OCI-LY1 (cell line): ENCODE data around the gene SH3D21.

Source experiments
- H2AFZ ChIP-seq: fragments of 200-600 bp; sonication (generic), shearing (Covaris generic); 2 replicates; pipeline ENCODE4 v1.6.0; 2014; ENCODE audit warnings: antibody characterized with exemption, mild to moderate bottlenecking, low read length
- H3F3A ChIP-seq: fragments of 200-600 bp; sonication (generic), shearing (Covaris generic); 2 replicates; pipeline ENCODE4 v1.6.0; 2014; ENCODE audit warnings: mild to moderate bottlenecking, antibody characterized with exemption, low read length, moderate library complexity; ENCODE audit not compliant: insufficient read depth
- H3K27ac ChIP-seq: fragments of 200-600 bp; sonication (generic); 2 replicates; pipeline ENCODE4 v1.5.1; 2014; ENCODE audit warnings: low read length, mixed run types, mild to moderate bottlenecking, low read depth; ENCODE audit not compliant: poor library complexity, severe bottlenecking
- H3K27me3 ChIP-seq: fragments of 200-600 bp; sonication (generic); 2 replicates; pipeline ENCODE4 v1.6.0; 2014; ENCODE audit warnings: antibody characterized with exemption, mild to moderate bottlenecking, low read length, moderate library complexity; ENCODE audit not compliant: insufficient read depth
- H3K36me3 ChIP-seq: fragments of 200-600 bp; sonication (generic); 2 replicates; pipeline ENCODE4 v1.6.1; 2014; ENCODE audit warnings: mild to moderate bottlenecking, antibody characterized with exemption, low read length, moderate library complexity, mixed read lengths; ENCODE audit not compliant: insufficient read depth
- H3K4me1 ChIP-seq: fragments of 200-600 bp; sonication (generic); 2 replicates; pipeline ENCODE4 v1.5.1; 2014; ENCODE audit warnings: mild to moderate bottlenecking, low read length, moderate library complexity; ENCODE audit not compliant: insufficient read depth, severe bottlenecking
- H3K4me2 ChIP-seq: fragments of 200-600 bp; sonication (generic), shearing (Covaris generic); 2 replicates; pipeline ENCODE4 v1.6.1; 2014; ENCODE audit warnings: low read length
- H3K4me3 ChIP-seq: fragments of 200-600 bp; sonication (generic); 2 replicates; pipeline ENCODE4 v1.5.1; 2014; ENCODE audit warnings: low read length, low read depth, mild to moderate bottlenecking, mixed read lengths; ENCODE audit not compliant: poor library complexity, severe bottlenecking
- H3K79me2 ChIP-seq: fragments of 200-600 bp; shearing (Covaris generic); 2 replicates; pipeline ENCODE4 v1.6.1; 2016; ENCODE audit warnings: mixed run types, low read length, mixed read lengths; ENCODE audit not compliant: insufficient read depth
- H3K9ac ChIP-seq: fragments of 200-600 bp; sonication (generic), shearing (Covaris generic); 2 replicates; pipeline ENCODE4 v1.6.1; 2014; ENCODE audit warnings: mild to moderate bottlenecking, low read length, mixed read lengths
- H3K9me2 ChIP-seq: fragments of 200-600 bp; sonication (generic), shearing (Covaris generic); 2 replicates; pipeline ENCODE4 v1.6.1; 2014; ENCODE audit warnings: low read depth, mild to moderate bottlenecking, low read length, mixed read lengths
- H3K9me3 ChIP-seq: fragments of 200-600 bp; shearing (Covaris generic); 2 replicates; pipeline ENCODE4 v1.6.1; 2014; ENCODE audit warnings: low read length, mixed read lengths
- H4K20me1 ChIP-seq: fragments of 200-600 bp; sonication (generic), shearing (Covaris generic); 2 replicates; pipeline ENCODE4 v1.6.0; 2016; ENCODE audit warnings: mild to moderate bottlenecking, low read length; ENCODE audit not compliant: insufficient read depth
- CTCF ChIP-seq: fragments of 200-600 bp; sonication (generic), shearing (Covaris generic); IDR thresholded peaks from 2 replicates; pipeline ENCODE4 v1.5.1; 2017; ENCODE audit warnings: mild to moderate bottlenecking, antibody characterized with exemption, low read length, moderate library complexity, mixed read lengths
- EZH2 ChIP-seq: fragments of 200-600 bp; sonication (generic), shearing (Covaris generic); IDR thresholded peaks from 2 replicates; pipeline ENCODE4 v1.8.0; 2017; ENCODE audit warnings: borderline replicate concordance, mixed run types, mild to moderate bottlenecking, antibody characterized with exemption, low read length, moderate library complexity, mixed read lengths

SH3D21 gene

GRCh38 chr1:36359383-36359782 is 53.2 kb downstream of the SH3D21 start:
- Histone ChIP-seq H3F3A (no peaks in the 10 kb centered on the region), H3K4me1 (peaks cover 20% of the 10 kb centered on the region), H3K36me3 (peaks cover 48% of the 10 kb centered on the region; the same call in 1 of the 2 replicates), H3K4me2 (no peak overlapping the region; the same call in 1 of the 2 replicates), H3K79me2 (no peaks in the 10 kb centered on the region), H3K4me3 (no peak overlapping the region), H3K9me3 (no peaks in the 10 kb centered on the region), H3K9me2 (no peaks in the 10 kb centered on the region), H3K27ac (peak overlapping the region; percentile 71), H3K9ac (no peak overlapping the region; the same call in 1 of the 2 replicates), H4K20me1 (no peaks in the 10 kb centered on the region), H2AFZ (no peak overlapping the region), H3K27me3 (no peaks in the 10 kb centered on the region)
- TF ChIP-seq EZH2 (no peak), CTCF (no peak)

- no peak for TF ChIP-seq EZH2
- TF ChIP-seq CTCF, result no peak
- Histone ChIP-seq H3K9me2 (no peaks in the 10 kb centered on the region), H3K36me3 (peaks cover 41% of the 10 kb centered on the region; the same call in 1 of the 2 replicates), H4K20me1 (no peaks in the 10 kb centered on the region), H3F3A (no peaks in the 10 kb centered on the region), H2AFZ (no peak overlapping the region), H3K4me3 (no peak overlapping the region), H3K9me3 (no peaks in the 10 kb centered on the region), H3K27ac (peak overlapping the region; percentile 71), H3K9ac (no peak overlapping the region; the same call in 1 of the 2 replicates), H3K4me2 (no peak overlapping the region; the same call in 1 of the 2 replicates), H3K4me1 (peaks cover 20% of the 10 kb centered on the region), H3K79me2 (no peaks in the 10 kb centered on the region), H3K27me3 (no peaks in the 10 kb centered on the region)
Observed at GRCh38 chr1:36359911-36360550, 53.9 kb downstream of the SH3D21 start.

- Histone ChIP-seq H3K79me2 (peaks cover 12% of the 10 kb centered on the region), H3K4me3 (no peak overlapping the region), H4K20me1 (no peaks in the 10 kb centered on the region), H3K27me3 (no peaks in the 10 kb centered on the region), H3K4me2 (no peak overlapping the region), H3F3A (0 out of 2 replicates have a peak, but pooled peaks cover 4% of the 10 kb centered on the region), H3K27ac (no peak overlapping the region), H3K9me2 (no peaks in the 10 kb centered on the region), H3K4me1 (peaks cover 21% of the 10 kb centered on the region), H2AFZ (no peak overlapping the region), H3K36me3 (peaks cover 50% of the 10 kb centered on the region; the same call in 1 of the 2 replicates), H3K9me3 (no peaks in the 10 kb centered on the region), H3K9ac (no peak overlapping the region)
- TF ChIP-seq CTCF (no peak), EZH2 (no peak)
Observed at GRCh38 chr1:36365381-36365780, 59.2 kb downstream of the SH3D21 start.
